IPS-NIHi7 (cell line): ENCODE measurements around the gene HSPA6.
"Not testable (repeated sequence)": the region's sequence is repeated elsewhere in the genome, so short reads cannot be mapped to it uniquely, and the experiment has no call there.

Experiments used
- DNase-seq: peaks from one replicate; pipeline ENCODE4 v3.0.0; 2012; ENCODE audit warnings: mixed read lengths; ENCODE audit errors: extremely low spot score

The HSPA6 gene

DNA sequence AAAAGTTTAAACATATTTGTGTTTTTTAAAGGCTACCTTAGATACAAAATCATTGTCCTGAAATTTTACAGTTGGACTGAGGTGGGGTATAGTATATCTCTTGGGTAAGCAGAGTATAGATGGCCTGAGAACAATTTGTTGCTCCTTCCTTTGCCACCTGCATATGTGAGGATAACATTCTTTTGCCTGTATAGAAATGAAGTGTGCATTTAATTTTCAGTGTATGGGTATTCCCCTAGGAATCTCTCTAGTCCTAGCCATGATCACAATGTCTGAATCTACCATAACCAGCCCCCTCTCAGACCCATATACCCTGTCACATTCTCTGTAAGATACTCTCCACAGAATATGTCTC is 21.0 kb upstream of the HSPA6 start:
- no peak for DNase-seq

DNA sequence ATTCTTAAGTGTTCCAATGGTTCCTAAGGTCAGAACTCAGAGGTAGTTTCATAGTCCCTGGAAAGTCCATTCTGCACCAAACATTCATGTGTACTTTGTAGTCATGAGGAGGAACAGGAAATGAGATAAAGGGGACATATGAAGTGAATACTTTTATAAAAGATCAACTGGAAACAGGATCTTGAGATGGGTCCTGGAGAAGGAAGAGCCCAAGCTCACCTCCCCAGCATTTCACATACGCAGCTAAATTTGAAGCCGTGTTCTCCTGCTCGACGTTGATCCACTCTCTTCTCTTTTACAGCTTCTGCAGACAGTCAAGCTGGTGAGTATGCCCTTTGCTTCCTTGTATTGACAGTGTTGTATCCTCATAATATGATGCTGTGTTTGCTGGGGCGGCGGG is 18.7 kb upstream of the HSPA6 start:
- no peak for DNase-seq

DNA sequence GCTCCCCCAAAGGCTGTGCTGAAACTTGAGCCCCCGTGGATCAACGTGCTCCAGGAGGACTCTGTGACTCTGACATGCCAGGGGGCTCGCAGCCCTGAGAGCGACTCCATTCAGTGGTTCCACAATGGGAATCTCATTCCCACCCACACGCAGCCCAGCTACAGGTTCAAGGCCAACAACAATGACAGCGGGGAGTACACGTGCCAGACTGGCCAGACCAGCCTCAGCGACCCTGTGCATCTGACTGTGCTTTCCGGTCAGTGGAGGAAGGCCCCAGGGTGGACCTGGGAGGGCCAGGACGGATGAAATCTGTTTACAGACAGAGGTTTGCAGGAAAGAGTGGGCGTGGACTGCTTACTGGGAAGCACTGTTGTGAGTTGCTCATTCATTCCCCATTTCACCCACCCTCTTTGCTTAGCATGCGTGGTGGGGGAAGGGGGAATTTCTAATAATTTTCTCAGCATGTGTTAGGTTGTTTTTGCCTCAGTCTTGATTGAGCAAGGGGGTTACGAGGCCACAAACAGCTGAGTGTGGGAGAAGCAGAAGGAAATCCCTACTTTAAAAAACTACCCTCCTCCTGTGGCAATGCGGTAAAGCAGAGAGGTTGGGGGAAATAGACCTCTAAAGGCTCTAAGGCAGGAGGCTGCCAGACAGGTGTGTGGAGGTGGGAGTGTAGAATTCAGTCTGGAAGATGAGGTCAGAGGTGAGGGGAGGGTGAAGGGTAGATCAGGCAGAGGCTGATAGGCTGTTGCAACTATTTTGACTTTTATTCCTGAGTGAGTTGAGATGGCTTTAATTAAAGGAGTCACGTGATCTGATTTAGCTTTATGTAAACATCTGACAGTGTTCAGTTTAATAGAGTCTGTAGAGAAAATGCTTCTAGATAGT is 17.8 kb upstream of the HSPA6 start:
- DNase-seq, result peak; percentile 20

DNA sequence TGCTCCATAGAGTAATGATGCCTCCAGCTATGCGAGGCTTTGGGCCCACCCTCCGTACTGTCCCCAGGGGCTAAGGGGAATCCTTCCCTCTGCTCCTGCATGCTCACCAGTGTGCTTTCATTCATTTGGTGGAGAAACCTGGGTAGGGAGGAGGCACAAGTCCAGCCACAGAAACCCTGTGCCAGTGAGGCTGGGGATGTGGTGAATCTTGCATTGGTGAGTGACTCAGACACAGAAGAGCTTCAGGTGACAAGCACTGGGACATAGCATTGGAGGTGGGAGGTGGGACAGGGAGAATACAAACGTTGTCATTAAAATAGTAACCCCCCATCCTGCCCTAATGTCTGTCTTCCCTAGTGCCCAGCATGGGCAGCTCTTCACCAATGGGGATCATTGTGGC is 13.9 kb upstream of the HSPA6 start:
- no peak for DNase-seq

DNA sequence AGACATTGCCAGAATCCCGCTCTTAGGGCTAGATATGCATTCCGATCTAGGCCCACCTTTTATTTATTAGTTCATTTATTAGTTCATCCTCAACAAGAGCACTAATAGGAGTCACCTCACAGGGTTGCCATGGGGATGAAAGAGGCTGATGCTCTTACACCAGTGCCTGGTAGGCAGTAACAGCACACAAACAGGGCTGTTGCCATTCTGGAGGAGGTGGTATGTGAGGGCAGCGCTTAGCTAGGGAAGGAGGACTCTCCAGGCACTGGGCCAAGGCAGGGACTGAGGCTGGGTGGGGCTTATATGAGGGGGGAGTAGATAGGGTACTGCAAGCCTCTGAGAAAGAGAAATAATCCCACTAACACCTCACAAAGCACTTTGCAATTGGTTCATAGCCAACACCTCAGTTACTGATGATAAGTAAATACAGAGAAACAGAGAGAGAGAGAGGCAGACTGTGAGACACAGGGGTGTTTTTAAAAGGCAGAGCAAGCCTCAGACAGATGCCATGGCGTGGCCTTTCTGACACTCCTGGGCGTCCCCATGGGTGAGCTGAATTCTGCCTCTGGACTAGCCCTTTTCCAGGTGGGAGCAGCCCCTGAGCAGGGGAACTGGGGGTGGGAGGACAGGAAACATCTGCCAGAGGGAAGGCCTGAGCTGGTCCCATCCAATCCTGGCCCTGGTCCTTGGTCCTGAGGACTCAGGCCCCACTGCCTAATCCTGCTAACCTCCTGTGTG is 13.2 kb upstream of the HSPA6 start:
- no peak for DNase-seq

DNA sequence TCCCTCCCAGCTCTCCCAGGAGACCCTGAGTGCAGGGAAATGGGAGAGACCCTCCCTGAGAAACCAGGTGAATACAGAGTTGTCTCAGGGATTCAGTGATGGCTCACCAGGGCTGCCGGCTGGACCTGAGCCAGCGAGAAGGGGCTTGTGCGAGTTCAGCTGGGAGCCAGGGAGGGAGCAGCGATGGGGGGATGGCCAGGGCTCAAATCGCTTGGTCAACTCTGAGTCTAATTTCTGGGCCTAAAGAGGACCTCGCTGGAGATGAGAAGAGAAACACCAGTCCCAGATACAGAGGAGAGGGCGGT is 12.6 kb upstream of the HSPA6 start:
- no peak for DNase-seq

DNA sequence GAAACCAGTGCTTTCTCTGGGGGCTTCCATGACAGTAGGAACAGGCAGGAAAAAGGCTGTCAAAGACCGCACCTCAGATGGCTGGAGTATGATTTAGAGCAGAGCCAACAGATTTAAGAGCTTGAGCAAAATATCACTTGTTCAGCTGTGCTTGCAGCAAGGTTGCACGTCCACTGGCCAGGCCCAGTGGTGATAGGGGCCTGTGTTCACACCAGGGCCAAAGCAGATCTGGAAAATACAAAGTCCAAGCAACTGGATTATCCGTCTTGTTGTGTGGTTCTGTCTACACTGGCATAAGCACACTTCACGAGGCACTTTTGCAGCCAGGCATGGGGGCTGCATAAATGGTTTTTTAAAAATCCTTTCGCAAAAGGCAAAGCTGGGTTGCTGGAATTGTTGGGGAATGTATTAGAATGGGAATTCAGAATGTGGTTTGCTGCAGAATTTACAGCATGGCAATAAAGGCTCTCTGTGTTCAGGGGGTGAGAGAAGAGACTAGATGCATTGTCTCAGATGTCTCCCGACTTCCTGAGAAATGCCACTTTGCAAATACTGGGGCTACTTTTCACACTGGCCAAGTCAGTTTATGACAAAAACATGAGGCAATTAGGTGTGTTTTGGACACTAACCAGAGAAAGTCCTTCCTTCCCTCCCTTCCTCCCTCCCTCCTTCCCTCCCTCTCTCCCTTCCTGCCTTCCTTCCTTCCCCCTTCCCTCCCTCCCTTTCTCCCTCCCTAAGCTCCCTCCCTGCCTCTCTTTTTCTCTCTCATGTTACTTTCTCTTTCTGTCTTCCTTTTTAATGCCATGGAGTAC is 11.5 kb upstream of the HSPA6 start:
- DNase-seq, result not testable (repeated sequence)

DNA sequence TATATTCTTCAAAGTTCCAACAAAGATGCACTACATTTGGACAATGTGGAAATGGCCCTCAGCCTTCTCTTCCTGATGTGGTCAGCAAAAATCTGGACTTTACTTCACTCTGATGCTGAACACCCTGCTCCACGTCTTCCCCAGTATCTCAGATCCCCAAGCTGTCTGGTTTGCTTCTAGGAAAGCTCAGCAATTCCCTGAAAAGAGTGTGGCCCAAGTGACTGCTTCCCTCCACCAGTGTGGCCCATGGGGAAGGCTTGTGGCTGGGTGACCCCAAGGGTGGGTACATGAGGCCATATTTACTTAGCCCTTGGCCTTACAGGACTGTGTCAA is 10.9 kb upstream of the HSPA6 start:
- not testable (repeated sequence) for DNase-seq

DNA sequence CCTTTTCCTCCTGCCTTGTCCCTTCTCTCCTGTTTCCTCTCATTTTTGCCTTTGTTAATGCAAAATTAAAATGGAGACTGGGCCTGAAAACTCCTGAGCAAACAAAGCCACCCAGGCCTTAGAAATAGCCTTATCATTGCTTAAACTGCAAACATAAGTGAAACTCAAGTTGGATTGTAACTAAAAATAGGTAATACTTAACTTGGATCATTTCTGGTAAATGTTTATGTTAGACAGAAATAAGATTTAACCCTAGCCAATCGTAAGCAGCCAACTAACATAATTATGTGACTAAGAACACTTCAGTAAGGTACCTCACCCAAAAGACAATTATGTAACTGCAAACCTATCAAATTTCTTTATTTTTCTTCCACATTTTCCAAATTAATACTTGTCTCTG is 10.4 kb upstream of the HSPA6 start:
- DNase-seq, result not testable (repeated sequence)

DNA sequence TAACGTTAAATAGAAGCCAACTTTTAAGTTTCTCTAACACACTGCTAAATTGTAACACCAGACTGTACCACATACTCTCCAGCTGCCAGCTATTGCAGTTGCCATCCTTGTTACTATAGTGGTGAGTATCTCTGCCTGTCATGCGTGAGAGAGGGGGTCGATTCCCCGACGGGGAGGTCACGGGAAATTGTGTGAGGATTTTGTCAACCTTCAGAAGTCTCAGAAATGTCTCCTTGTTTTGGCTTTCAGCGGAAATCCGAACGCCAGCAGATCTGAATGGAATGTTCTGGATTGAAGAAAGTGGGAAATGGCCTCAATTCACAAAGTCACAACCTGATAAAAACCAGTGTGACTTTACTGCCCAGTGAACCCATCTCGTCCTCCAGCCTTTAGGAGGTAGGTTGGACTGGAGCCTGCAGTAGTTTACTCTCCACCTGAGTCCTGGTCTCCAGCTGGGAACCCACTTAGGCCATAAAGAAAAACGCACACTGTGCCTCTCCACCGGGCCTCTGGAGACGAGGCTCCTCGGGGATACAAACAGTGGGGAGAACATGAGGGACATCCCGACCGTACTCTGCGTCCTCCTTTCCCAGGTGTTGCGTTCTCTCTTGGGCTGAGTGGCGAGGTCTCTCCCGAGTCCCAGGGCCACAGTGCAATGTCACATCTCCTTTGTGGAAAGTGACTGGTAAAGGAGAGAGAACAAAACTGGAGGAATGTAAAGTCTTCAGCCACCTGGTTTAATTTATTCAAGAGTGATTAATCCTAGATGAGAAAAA is 1.1 kb upstream of the HSPA6 start:
- DNase-seq, result not testable (repeated sequence)

DNA sequence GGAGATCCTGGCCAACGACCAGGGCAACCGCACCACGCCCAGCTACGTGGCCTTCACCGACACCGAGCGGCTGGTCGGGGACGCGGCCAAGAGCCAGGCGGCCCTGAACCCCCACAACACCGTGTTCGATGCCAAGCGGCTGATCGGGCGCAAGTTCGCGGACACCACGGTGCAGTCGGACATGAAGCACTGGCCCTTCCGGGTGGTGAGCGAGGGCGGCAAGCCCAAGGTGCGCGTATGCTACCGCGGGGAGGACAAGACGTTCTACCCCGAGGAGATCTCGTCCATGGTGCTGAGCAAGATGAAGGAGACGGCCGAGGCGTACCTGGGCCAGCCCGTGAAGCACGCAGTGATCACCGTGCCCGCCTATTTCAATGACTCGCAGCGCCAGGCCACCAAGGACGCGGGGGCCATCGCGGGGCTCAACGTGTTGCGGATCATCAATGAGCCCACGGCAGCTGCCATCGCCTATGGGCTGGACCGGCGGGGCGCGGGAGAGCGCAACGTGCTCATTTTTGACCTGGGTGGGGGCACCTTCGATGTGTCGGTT is 477 bp downstream of the HSPA6 start:
- DNase-seq, result not testable (repeated sequence)

DNA sequence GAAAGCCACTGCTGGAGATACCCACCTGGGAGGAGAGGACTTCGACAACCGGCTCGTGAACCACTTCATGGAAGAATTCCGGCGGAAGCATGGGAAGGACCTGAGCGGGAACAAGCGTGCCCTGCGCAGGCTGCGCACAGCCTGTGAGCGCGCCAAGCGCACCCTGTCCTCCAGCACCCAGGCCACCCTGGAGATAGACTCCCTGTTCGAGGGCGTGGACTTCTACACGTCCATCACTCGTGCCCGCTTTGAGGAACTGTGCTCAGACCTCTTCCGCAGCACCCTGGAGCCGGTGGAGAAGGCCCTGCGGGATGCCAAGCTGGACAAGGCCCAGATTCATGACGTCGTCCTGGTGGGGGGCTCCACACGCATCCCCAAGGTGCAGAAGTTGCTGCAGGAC is 981 bp downstream of the HSPA6 start:
- not testable (repeated sequence) for DNase-seq

DNA sequence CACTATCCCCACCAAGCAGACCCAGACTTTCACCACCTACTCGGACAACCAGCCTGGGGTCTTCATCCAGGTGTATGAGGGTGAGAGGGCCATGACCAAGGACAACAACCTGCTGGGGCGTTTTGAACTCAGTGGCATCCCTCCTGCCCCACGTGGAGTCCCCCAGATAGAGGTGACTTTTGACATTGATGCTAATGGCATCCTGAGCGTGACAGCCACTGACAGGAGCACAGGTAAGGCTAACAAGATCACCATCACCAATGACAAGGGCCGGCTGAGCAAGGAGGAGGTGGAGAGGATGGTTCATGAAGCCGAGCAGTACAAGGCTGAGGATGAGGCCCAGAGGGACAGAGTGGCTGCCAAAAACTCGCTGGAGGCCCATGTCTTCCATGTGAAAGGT is 1.6 kb downstream of the HSPA6 start:
- DNase-seq, result not testable (repeated sequence)

DNA sequence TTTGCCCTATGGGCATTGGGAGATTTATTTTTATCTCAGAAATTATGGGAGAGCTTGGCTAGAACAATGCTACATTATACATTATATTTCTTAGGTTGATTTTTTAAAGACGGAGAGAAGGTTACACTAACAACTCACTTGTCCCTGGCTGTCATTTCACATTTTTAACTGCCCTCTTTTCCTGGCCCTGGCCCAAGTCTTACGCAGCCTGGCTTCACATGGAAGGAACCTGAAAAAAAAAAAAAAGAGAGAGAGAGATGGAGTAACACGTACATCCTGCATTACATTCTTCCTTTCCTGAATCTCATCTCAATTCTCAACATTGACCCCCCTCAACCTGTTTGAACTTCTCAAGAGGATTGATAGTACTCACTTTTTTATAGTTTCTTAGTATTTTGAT is 4.2 kb downstream of the HSPA6 start:
- not testable (repeated sequence) for DNase-seq

DNA sequence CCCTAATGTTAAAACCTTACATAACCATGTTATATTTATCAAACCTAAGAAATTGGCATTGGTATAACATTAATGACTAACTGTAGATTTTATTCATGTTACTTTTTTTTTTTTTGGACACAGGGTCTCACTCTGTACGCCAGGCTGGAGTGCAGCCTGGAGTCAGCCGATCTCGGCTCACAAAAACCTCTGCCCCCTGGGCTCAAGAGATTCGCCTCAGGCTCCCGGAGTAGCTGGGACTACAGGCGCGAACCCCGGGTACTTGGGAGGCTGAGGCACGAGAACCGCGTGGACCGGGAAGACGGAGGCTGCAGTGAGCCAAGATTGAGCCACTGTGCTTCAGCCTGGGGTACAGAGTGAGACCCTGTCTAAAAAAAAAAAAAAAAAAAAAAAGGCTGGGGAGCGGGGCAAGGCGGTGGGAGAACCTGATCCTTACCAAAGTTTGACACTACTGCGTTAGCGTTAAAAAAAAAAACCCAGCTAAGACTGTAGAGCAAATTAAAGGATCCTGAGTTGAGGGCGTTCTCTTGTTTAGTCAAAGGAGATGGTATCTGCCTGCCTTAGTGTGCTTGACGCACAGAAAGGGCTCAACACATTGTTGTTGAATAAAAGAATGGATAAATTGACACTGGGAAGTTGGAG is 5.2 kb downstream of the HSPA6 start:
- DNase-seq, result not testable (repeated sequence)

DNA sequence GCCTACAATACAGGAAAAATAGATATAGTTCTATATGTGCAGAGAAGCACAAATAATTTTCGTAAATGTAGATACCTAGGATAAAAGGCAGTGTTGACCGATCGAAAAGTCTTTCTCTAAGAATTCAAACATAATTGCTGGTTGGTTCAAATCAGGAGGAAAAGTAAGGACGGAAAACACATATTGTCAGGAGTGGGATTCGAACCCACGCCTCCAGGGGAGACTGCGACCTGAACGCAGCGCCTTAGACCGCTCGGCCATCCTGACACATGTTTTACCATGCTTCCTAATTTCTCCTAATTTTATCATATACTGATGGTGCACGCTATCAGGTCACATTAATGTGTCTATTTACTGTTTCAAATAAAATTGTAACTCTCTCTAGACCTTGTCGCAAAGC is 5.8 kb downstream of the HSPA6 start:
- not testable (repeated sequence) for DNase-seq

DNA sequence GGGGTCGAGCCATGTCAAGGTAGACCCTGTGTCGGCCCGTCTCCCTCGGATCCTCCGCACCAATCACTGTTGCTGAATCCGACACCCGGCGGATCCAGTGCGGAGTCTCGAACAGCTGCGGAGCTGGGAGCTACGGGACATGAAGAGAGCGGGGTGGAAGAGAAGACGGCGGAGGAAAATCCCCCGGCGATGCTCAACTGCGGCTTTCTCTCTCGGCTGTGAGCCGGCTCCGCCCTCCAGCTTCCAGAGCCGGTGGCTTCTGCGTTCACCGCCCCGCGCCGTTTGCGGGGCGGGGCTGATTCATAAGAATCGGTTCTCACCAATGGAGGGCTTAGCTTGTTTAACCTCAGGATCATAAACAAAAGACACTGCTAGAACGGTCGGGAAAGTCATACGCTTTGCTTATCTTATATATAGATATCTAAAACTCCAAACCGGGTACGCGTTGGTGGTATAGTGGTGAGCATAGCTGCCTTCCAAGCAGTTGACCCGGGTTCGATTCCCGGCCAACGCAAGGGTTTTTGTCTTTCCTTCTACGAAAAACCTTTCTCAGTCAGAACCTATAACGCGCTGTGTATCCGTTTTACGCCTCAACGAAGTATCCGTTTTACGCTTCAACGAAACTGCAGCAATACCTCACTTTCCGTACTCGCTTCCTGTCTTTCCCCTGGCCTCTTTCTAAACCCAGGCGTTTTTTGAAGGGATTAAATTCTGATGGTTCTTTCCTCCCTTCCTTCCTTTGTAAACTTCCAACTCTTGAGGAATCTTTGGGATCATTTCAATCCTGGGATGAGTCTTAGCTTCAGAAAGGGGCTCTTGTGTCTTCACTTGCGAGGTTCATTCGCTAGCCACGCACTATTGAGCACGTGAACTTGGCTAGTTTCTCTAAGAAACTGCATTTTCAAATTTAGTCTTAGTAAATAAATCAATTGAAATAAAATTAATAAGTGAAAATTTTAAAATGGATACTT is 6.6 kb downstream of the HSPA6 start:
- DNase-seq, result peak; percentile 56

DNA sequence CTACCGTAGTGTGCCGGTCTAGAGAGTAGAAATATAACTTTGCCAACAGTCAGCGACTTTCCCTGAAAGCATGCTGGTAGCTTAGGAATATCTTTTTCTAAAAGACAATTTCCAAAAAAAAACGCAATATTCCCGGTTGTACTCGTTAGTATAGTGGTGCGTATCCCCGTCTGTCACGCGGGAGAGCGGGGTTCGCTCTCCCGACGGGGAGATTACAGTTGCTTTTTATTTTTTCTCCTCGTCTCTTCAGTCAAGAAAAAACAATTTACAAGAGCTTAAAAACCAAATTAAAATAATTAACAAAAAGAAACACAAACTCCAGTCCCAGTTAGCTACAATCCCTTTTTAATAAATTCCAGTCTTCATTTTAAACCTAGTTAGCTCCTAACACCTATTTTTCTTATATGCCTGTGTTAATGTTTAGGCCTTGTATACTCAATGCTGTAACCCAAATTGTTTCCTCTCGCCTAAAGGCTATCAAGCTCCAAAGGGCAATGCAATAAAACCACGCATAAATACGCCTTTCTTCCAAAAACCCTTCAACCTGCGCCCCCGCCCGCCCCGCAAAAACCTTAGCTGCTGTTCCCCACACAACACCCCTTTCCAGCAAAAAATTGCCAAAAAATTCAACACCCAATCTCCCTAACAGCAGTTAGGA is 7.8 kb downstream of the HSPA6 start:
- no peak for DNase-seq
